Testis (tissue), 3 donors: Measurements from ENCODE around the gene MARK2. TPM values are rescaled to one million over a fixed set of nuclear protein-coding genes. Genes with fewer than 3 reads are reported as not detected.
"Not testable (repeated sequence)": the region's sequence is repeated elsewhere in the genome, so short reads cannot be mapped to it uniquely, and the experiment has no call there.

Source experiments
- DNase-seq: peaks from one replicate; pipeline ENCODE4 v3.0.0-alpha.2; 2019
- H3K27ac ChIP-seq, 2 donors: fragments of 200-600 bp; sonication (generic); one replicate each; pipeline ENCODE4 v1.5.1; 2019
- H3K27me3 ChIP-seq: fragments of 200-600 bp; sonication (generic); one replicate; pipeline ENCODE4 v1.5.1; 2019
- H3K36me3 ChIP-seq: fragments of 200-600 bp; sonication (generic); one replicate; pipeline ENCODE4 v1.5.1; 2017; ENCODE audit warnings: low read depth; ENCODE audit errors: missing control alignments
- H3K4me1 ChIP-seq: fragments of 200-600 bp; sonication (generic); one replicate; pipeline ENCODE4 v1.5.1; 2019
- H3K4me3 ChIP-seq, 2 donors: fragments of 200-600 bp; sonication (generic); one replicate each; pipeline ENCODE4 v1.5.1; 2017 to 2019
- H3K9me3 ChIP-seq: fragments of 200-600 bp; sonication (generic); one replicate; pipeline ENCODE4 v1.5.1; 2017
- POLR2A ChIP-seq: fragments of 450-650 bp; IDR thresholded peaks from one replicate; pipeline ENCODE4 v1.6.1; 2017; ENCODE audit warnings: antibody characterized with exemption, mild to moderate bottlenecking, moderate library complexity
- WGBS, 2 donors: methylation state at CpG; one replicate each; pipeline ENCODE4 v1.1.5; 2018; 5-methylcytosine and 5-hydroxymethylcytosine counted together
- intact Hi-C: fragments of 100-400 bp; cut with DNase I; formaldehyde crosslinking; loops from one replicate; pipeline ENCODE4 v1.15.1; 2023; ENCODE audit warnings: low total_unique reads
- polyA plus RNA-seq: library from polyadenylated mRNA; stranded (reverse); fragments of 350-450 nt; fragmentation: Illumina TruSeq; extraction: RNeasy Lipid Tissue Mini Kit (QIAGEN cat#74804); gene quantifications from one replicate; pipeline ENCODE4 v1.2.3, GENCODE V29; 2014; ENCODE audit warnings: low read depth, low replicate concordance; ENCODE audit not compliant: insufficient read depth
- total RNA-seq, 2 donors: library from RNA; depleted of rRNA; stranded (reverse); fragments of >200 nt; gene quantifications; one replicate each; pipeline ENCODE4 v1.2.3, GENCODE V29; 2016
- TF ChIP-seq, protein P1 (sequence below), 3 experiments: fragments of 450-650 bp in 2 of 3; fragments of 200-600 bp in 1 of 3; sonication (generic) in 1 of 3; IDR thresholded peaks; one replicate each; pipeline ENCODE4 v1.5.1; 2016 to 2019; ENCODE audit warnings: antibody characterized with exemption in 3 of 3, mild to moderate bottlenecking in 2 of 3, moderate library complexity in 1 of 3

The MARK2 gene
- total and polyA plus RNA-seq, 3 donors from 2014 or later, result 24.7 to 52.8 (median 51.7) TPM

GRCh38 chr11:63862923-63863322 lies 24.0 kb downstream of the MARK2 start:
- 49 to 58% methylated on average over 4 of the region's 4 CpGs for WGBS, 2 donors
- H3K4me3 ChIP-seq, result no peak overlapping the region
- no peaks in the 10 kb centered on the region for H3K27me3 ChIP-seq
- H3K36me3 ChIP-seq, result no peaks in the 10 kb centered on the region
- no peak for TF ChIP-seq POLR2A
- TF ChIP-seq, protein P1, sequence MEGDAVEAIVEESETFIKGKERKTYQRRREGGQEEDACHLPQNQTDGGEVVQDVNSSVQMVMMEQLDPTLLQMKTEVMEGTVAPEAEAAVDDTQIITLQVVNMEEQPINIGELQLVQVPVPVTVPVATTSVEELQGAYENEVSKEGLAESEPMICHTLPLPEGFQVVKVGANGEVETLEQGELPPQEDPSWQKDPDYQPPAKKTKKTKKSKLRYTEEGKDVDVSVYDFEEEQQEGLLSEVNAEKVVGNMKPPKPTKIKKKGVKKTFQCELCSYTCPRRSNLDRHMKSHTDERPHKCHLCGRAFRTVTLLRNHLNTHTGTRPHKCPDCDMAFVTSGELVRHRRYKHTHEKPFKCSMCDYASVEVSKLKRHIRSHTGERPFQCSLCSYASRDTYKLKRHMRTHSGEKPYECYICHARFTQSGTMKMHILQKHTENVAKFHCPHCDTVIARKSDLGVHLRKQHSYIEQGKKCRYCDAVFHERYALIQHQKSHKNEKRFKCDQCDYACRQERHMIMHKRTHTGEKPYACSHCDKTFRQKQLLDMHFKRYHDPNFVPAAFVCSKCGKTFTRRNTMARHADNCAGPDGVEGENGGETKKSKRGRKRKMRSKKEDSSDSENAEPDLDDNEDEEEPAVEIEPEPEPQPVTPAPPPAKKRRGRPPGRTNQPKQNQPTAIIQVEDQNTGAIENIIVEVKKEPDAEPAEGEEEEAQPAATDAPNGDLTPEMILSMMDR (IDR thresholded peaks at IDR 0.05), result no peak
- H3K4me1 ChIP-seq, result peaks cover 22% of the 10 kb centered on the region
- DNase-seq, result no peak
- no peak overlapping the region for H3K27ac ChIP-seq
- intact Hi-C loops, result no loop called here
- H3K9me3 ChIP-seq, result no peaks in the 10 kb centered on the region

DNA sequence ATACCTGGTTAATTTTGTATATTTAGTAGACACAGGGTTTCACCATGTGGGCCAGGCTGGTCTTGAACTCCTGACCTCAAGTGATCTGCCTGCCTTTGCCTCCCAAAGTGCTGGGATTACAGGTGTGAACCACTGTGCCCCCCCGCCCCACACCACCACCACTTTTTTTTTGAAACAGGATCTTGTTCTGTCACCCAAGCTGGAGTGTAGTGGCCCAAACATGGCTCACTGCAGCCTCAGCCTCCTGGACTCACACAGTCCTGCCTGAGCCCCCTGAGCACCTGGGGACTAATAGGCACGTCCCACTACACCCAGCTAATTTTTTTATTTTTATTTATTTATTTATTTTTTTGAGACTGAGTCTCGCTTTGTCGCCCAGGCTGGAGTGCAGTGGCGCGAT lies 24.7 kb downstream of the MARK2 start:
- peaks cover 17% of the 10 kb centered on the region for H3K4me1 ChIP-seq
- H3K4me3 ChIP-seq, H3K27ac ChIP-seq, H3K36me3 ChIP-seq, intact Hi-C loops, DNase-seq, H3K27me3 ChIP-seq, H3K9me3 ChIP-seq: not testable (repeated sequence)
- WGBS, 2 donors, result 95% methylated on average over 6 of the region's 6 CpGs

DNA sequence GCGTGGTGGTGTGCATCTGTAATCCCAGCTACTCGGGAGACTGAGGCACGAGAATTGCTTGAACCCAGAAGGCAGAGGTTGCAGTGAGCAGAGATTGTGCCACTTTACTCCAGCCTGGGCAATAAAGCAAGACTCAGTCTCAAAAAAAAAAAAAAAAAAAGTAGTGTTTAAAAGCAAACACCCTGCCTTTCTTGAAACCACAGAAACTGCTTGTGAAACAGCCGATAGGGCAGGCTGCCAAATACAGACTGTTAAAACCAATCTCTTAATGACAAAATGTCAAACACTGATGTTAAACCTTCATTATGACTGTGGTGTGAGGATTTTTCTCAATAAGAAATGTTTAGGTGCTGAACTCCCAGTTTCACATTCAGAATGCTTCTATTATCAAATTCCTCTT lies 27.3 kb downstream of the MARK2 start:
- intact Hi-C loops, result no loop called here
- peak; percentile 50 for DNase-seq
- H3K4me1 ChIP-seq, result peaks cover 16% of the 10 kb centered on the region
- no peaks in the 10 kb centered on the region for H3K36me3 ChIP-seq
- 69 to 74% methylated on average over 4 of the region's 4 CpGs for WGBS, 2 donors
- no peak overlapping the region for H3K27ac ChIP-seq
- TF ChIP-seq, protein P1 (IDR thresholded peaks at IDR 0.05), result no peak
- TF ChIP-seq POLR2A, result no peak
- H3K27me3 ChIP-seq, result no peaks in the 10 kb centered on the region
- no peaks in the 10 kb centered on the region for H3K9me3 ChIP-seq
- no peak overlapping the region for H3K4me3 ChIP-seq

DNA sequence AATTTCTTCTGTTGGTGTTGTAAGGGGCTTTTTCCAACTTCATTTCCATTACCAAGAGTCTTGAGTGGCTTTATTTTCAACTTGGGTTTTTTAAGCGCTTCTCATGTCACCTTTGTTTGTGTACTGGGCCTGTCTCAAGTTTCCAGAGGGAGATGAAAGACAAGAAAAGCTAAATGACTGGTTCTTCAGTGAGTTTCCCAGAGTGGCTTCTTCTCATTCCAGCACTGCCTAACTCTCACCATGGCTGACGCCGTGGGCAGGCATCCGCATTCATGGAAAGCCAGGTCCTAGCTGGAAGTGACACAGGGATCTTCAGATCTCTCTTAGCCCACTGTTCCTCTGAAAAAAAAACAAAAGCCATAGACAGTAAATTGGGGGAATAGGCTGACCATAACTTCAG lies 28.6 kb downstream of the MARK2 start:
- H3K27me3 ChIP-seq, result no peaks in the 10 kb centered on the region
- no peak overlapping the region for H3K4me3 ChIP-seq
- H3K27ac ChIP-seq, result no peak overlapping the region
- DNase-seq, result no peak
- TF ChIP-seq, protein P1 (IDR thresholded peaks at IDR 0.05), result no peak
- no peak for TF ChIP-seq POLR2A
- peaks cover 25% of the 10 kb centered on the region for H3K4me1 ChIP-seq
- H3K36me3 ChIP-seq, result no peaks in the 10 kb centered on the region
- H3K9me3 ChIP-seq, result no peaks in the 10 kb centered on the region
- intact Hi-C loops, result no loop called here
- 95 to 96% methylated on average over 4 of the region's 4 CpGs for WGBS, 2 donors

DNA sequence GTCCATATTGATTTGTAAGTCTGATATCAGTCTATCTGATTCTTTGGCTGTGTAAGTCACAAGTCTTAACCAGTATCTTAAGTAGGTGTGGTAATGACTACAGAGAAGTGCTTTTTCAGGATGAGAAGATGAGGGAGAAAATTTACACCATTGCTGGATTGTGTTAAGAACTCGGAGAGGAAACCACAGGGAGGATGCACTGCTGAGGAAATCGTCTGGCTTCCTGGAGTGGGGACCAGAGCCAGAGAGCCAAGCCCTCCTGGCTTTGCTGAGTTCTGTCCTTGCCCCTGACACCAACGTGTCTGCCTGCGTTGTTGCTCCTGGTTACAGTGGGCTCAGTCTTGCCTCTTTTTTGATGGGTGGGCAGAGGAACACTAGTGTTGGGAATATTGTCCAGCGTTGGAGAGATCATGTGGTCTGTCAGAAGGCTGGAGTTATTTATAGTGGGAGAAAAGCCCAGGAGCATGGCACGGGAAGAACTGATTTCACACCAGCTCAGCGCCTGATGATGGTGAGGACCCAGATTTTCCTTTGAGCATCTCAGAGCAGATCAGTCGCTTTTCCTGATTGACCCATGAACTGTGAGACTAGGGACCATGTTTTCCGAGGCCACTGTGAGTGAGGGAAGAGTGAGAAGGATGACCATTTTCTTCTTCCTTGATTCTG lies 29.6 kb downstream of the MARK2 start:
- Histone ChIP-seq H3K4me1 (peaks cover 35% of the 10 kb centered on the region), H3K36me3 (no peaks in the 10 kb centered on the region), H3K4me3 (no peak overlapping the region), H3K27ac (no peak overlapping the region), H3K27me3 (no peaks in the 10 kb centered on the region), H3K9me3 (no peaks in the 10 kb centered on the region)
- WGBS, 2 donors, result 70 to 75% methylated on average over 7 to 9 of the region's 9 CpGs
- no peak for DNase-seq
- no peak for TF ChIP-seq POLR2A
- TF ChIP-seq, protein P1 (IDR thresholded peaks at IDR 0.05), result no peak
- intact Hi-C loops, result no loop called here
